GM12878 (cell line): ENCODE measurements around the gene ALAS2. TPM values are rescaled to one million over a fixed set of nuclear protein-coding genes. Genes with fewer than 3 reads are reported as not detected.

ENCODE experiments used
- ATAC-seq: fragments of 200-7000 bp; cut with Tn5 transposase; 3 replicates; pipeline ENCODE4 v1.9.1; 2020; ENCODE audit warnings: mild to moderate bottlenecking, moderate library complexity
- BruUV-seq: library from RNA; stranded (reverse); fragments of 400-500 nt; replicated peaks from 2 replicates; lab custom pipeline; 2021; lab: Mats Ljungman, UMichigan
- CTCF ChIA-PET: fragments of 300-600 bp; sonication (Branson Sonifier 250); formaldehyde crosslinking; extraction: SDS; loops from one replicate; lab custom pipeline; 2021; ENCODE audit warnings: inconsistent platforms; lab: Yijun Ruan, JAX
- POLR2A ChIA-PET: fragments of 350-600 bp; formaldehyde crosslinking; extraction: SDS; loops from one replicate; lab custom pipeline; 2021; ENCODE audit warnings: inconsistent platforms; lab: Charles Lee
- RAD21 ChIA-PET: fragments of 300-600 bp; sonication (Branson Sonifier 250); formaldehyde crosslinking; loops from one replicate; lab custom pipeline; 2023; ENCODE audit warnings: antibody characterized with exemption; ENCODE audit not compliant: unreplicated experiment; lab: Charles Lee
- SMC1A ChIA-PET: fragments of 300-600 bp; sonication (Branson Sonifier 250); formaldehyde crosslinking; loops from one replicate; lab custom pipeline; 2023; ENCODE audit not compliant: unreplicated experiment, uncharacterized antibody; lab: Charles Lee
- DNase-seq: peaks from one replicate; pipeline ENCODE4 v3.0.0-alpha.2; 2011; ENCODE audit warnings: low read depth, low spot score
- FAIRE-seq: peaks from 3 replicates; lab custom pipeline; 2011; peaks lifted over from hg19 to GRCh38; lab: Jason Lieb, UNC
- H2AFZ ChIP-seq: 2 replicates; pipeline ENCODE4 v1.6.0; 2011; ENCODE audit warnings: low read depth, low read length, control low read depth; ENCODE audit not compliant: control insufficient read depth
- H3K27ac ChIP-seq: 2 replicates; pipeline ENCODE4 v1.5.1; 2011; ENCODE audit warnings: control low read depth; ENCODE audit not compliant: control insufficient read depth, insufficient read depth
- H3K27me3 ChIP-seq, 2 experiments: replicated peaks in 1 of 2; 2 replicates each; pipeline versions ENCODE4 v1.6.0 to v1.6.1; 2011; ENCODE audit warnings: low read length in 1 of 2; ENCODE audit not compliant: control insufficient read depth in 2 of 2, insufficient read depth in 2 of 2
- H3K36me3 ChIP-seq, 2 experiments: 2 replicates each; pipeline ENCODE4 v1.5.1; 2011; ENCODE audit warnings: low read length in 1 of 2; ENCODE audit not compliant: control insufficient read depth in 2 of 2, insufficient read depth in 2 of 2
- H3K4me1 ChIP-seq: 2 replicates; pipeline ENCODE4 v1.6.1; 2011; ENCODE audit warnings: mild to moderate bottlenecking, low read length, moderate library complexity, mixed read lengths; ENCODE audit not compliant: control insufficient read depth, insufficient read depth
- H3K4me2 ChIP-seq: 2 replicates; pipeline ENCODE4 v1.6.0; 2011; ENCODE audit warnings: control low read depth; ENCODE audit not compliant: control insufficient read depth, insufficient read depth
- H3K4me3 ChIP-seq: fragments of 200-600 bp; sonication (generic); 2 replicates; pipeline ENCODE4 v1.5.1; 2016
- H3K79me2 ChIP-seq: 2 replicates; pipeline ENCODE4 v1.6.0; 2011; ENCODE audit warnings: low read length; ENCODE audit not compliant: control insufficient read depth, insufficient read depth
- H3K9ac ChIP-seq: 2 replicates; pipeline ENCODE4 v1.8.0; 2011; ENCODE audit warnings: low read length, control low read depth, mixed read lengths; ENCODE audit not compliant: control insufficient read depth, insufficient read depth
- H3K9me3 ChIP-seq: replicated peaks from 3 replicates; pipeline ENCODE4 v1.5.1; 2011; ENCODE audit warnings: mild to moderate bottlenecking, low read length; ENCODE audit not compliant: control insufficient read depth, insufficient read depth
- H4K20me1 ChIP-seq: 2 replicates; pipeline ENCODE4 v1.6.0; 2011; ENCODE audit not compliant: control insufficient read depth, insufficient read depth
- CBX3 ChIP-seq: fragments of 200-600 bp; sonication (generic); IDR thresholded peaks from 2 replicates; pipeline ENCODE4 v1.6.1; 2016; ENCODE audit warnings: low read depth, borderline replicate concordance
- CEBPZ ChIP-seq: fragments of 150-350 bp; IDR thresholded peaks from 2 replicates; pipeline ENCODE4 v1.6.1; 2016; ENCODE audit warnings: low read depth, low read length
- EZH2 ChIP-seq: IDR thresholded peaks from 2 replicates; pipeline ENCODE4 v1.6.1; 2012; ENCODE audit warnings: low read depth, mild to moderate bottlenecking, control low read depth, inconsistent platforms, low read length, borderline replicate concordance; ENCODE audit not compliant: control insufficient read depth
- HDAC2 ChIP-seq: fragments of 200-600 bp; sonication (generic); IDR thresholded peaks from 2 replicates; pipeline ENCODE4 v1.6.1; 2017
- IKZF1 ChIP-seq: fragments of 450-650 bp; conservative IDR thresholded peaks from 2 replicates; pipeline ENCODE4 v1.6.1; 2017; ENCODE audit warnings: antibody characterized with exemption, mild to moderate bottlenecking
- KLF5 ChIP-seq: fragments of 450-650 bp; IDR thresholded peaks from 2 replicates; pipeline ENCODE4 v1.6.1; 2014; ENCODE audit warnings: mild to moderate bottlenecking; ENCODE audit not compliant: partially characterized antibody
- NBN ChIP-seq: fragments of 450-650 bp; IDR thresholded peaks from 2 replicates; pipeline ENCODE4 v1.6.1; 2016
- NR2F1 ChIP-seq: fragments of 450-650 bp; conservative IDR thresholded peaks from 2 replicates; pipeline ENCODE4 v1.6.1; 2017; ENCODE audit warnings: mild to moderate bottlenecking
- RELA ChIP-seq: fragments of 450-650 bp; IDR thresholded peaks from 2 replicates; pipeline ENCODE4 v1.8.0; 2014; ENCODE audit warnings: borderline replicate concordance; ENCODE audit not compliant: partially characterized antibody
- SMARCA5 ChIP-seq: fragments of 450-650 bp; IDR thresholded peaks from 2 replicates; pipeline ENCODE4 v1.6.1; 2017; ENCODE audit warnings: mild to moderate bottlenecking
- SRF ChIP-seq, 2 experiments: IDR thresholded peaks; 2 replicates each; pipeline ENCODE4 v1.6.1; 2011; ENCODE audit warnings: low read depth in 2 of 2, low read length in 2 of 2, mild to moderate bottlenecking in 1 of 2, moderate library complexity in 1 of 2
- STAT3 ChIP-seq: IDR thresholded peaks from 2 replicates; pipeline ENCODE4 v1.6.1; 2011; ENCODE audit warnings: low read depth, low read length, improper control_type of control experiment
- SUPT20H ChIP-seq: IDR thresholded peaks from 2 replicates; pipeline ENCODE4 v1.6.1; 2011; ENCODE audit warnings: low read depth, mild to moderate bottlenecking, low read length, moderate library complexity, borderline replicate concordance; ENCODE audit not compliant: control insufficient read depth
- YY1 ChIP-seq: IDR thresholded peaks from 2 replicates; pipeline ENCODE4 v1.6.1; 2011; ENCODE audit warnings: low read depth, mild to moderate bottlenecking, low read length
- ZBED1 ChIP-seq: IDR thresholded peaks from 2 replicates; pipeline ENCODE4 v1.6.1; 2016; ENCODE audit warnings: borderline replicate concordance
- ZNF274 ChIP-seq: IDR thresholded peaks from one replicate; pipeline ENCODE4 v1.8.0; 2011; ENCODE audit not compliant: insufficient read length, insufficient read depth
- WGBS: methylation state at CpG from one replicate; pipeline ENCODE4 v1.1.6; 2016; ENCODE audit warnings: low lambda C conversion rate; ENCODE audit not compliant: insufficient replicate concordance, insufficient coverage; ENCODE audit errors: missing lambda C conversion rate; 5-methylcytosine and 5-hydroxymethylcytosine counted together
- in situ Hi-C: fragments of 300-500 bp; cut with MboI; formaldehyde crosslinking; loops from 9 replicates; pipeline ENCODE4 v1.14.3; 2018; ENCODE audit warnings: mixed read lengths
- intact Hi-C: fragments of 100-400 bp; cut with micrococcal nuclease; formaldehyde crosslinking; loops from one replicate; pipeline ENCODE4 v1.14.2; 2022; ENCODE audit not compliant: unreplicated experiment
- polyA plus RNA-seq, 11 experiments: library from polyadenylated mRNA; depleted of rRNA in 4 of 11; unstranded in 6 of 11; stranded (reverse) in 5 of 11; fragments of >200 nt; fragmentation: Nextera tagmentation in 4 of 11; fragmentation: Illumina TruSeq in 1 of 11; extraction: Ambion mirVana in 4 of 11; extraction: Trizol in 1 of 11; gene quantifications; 1 replicate in 1 of 11; 2 replicates in 10 of 11; pipeline versions ENCODE4 v1.2.1 to v1.2.3, GENCODE V29; 2011 to 2016; ENCODE audit warnings: inconsistent platforms in 2 of 11, missing spikeins in 2 of 11, low read depth in 1 of 11
- total RNA-seq, 4 experiments: library from RNA; depleted of rRNA in 3 of 4; stranded (reverse); fragments of >200 nt in 3 of 4; fragmentation: Illumina TruSeq in 1 of 4; extraction: Trizol in 1 of 4; gene quantifications; 2 replicates each; pipeline versions ENCODE4 v1.2.1 to v1.2.3, GENCODE V29; 2013 to 2021
- TF ChIP-seq, protein P1 (sequence below): fragments of 450-650 bp; IDR thresholded peaks from 2 replicates; pipeline ENCODE4 v1.6.1; 2014; ENCODE audit warnings: mild to moderate bottlenecking
- TF ChIP-seq, protein P2 (sequence below): IDR thresholded peaks from 2 replicates; pipeline ENCODE4 v1.6.1; 2012; ENCODE audit warnings: low read depth, low read length, improper control_type of control experiment

ALAS2 gene
- total and polyA plus RNA-seq, 10 of the 15 experiments (the other 5 are each of a cell fraction or from before 2014, with no cell fraction given): not detected

- intact Hi-C loops: no loop called here
- no peaks in the 10 kb centered on the region for H3K4me1 ChIP-seq
- ChIA-PET SMC1A (interaction anchor here (0.7 kb wide), 1 partner anchor 167 kb away, joined by 3 read pairs; no protein-coding TSS in a partner anchor), CTCF (no interaction called here), POLR2A (no interaction called here), RAD21 (no interaction called here)
- H2AFZ ChIP-seq: no peak overlapping the region
- no peak overlapping the region for H3K4me2 ChIP-seq
- H3K36me3 ChIP-seq: no peaks in the 10 kb centered on the region
- no peak for DNase-seq
- no peak for FAIRE-seq
- WGBS: 33% methylated on average over 4 of the region's 4 CpGs
- in situ Hi-C loops: no loop called here
- TF ChIP-seq CBX3: no peak
- TF ChIP-seq NBN: no peak
- TF ChIP-seq STAT3: no peak
- TF ChIP-seq HDAC2: no peak
- no peak for TF ChIP-seq NR2F1
- TF ChIP-seq KLF5: no peak
- no peak for TF ChIP-seq SRF (IDR thresholded peaks at IDR 0.05; ENCODE audit: low read depth in 2 of 2, low read length in 2 of 2)
- TF ChIP-seq, protein P1, sequence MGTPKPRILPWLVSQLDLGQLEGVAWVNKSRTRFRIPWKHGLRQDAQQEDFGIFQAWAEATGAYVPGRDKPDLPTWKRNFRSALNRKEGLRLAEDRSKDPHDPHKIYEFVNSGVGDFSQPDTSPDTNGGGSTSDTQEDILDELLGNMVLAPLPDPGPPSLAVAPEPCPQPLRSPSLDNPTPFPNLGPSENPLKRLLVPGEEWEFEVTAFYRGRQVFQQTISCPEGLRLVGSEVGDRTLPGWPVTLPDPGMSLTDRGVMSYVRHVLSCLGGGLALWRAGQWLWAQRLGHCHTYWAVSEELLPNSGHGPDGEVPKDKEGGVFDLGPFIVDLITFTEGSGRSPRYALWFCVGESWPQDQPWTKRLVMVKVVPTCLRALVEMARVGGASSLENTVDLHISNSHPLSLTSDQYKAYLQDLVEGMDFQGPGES: no peak
- no peak for TF ChIP-seq SMARCA5
- no peak for TF ChIP-seq IKZF1
- no peak for TF ChIP-seq ZNF274
- no peak for TF ChIP-seq SUPT20H
- no peak for TF ChIP-seq RELA
- no peak for TF ChIP-seq CEBPZ
- no peak for TF ChIP-seq EZH2
- no peak for TF ChIP-seq ZBED1
- no peak for TF ChIP-seq YY1
- TF ChIP-seq, protein P2, sequence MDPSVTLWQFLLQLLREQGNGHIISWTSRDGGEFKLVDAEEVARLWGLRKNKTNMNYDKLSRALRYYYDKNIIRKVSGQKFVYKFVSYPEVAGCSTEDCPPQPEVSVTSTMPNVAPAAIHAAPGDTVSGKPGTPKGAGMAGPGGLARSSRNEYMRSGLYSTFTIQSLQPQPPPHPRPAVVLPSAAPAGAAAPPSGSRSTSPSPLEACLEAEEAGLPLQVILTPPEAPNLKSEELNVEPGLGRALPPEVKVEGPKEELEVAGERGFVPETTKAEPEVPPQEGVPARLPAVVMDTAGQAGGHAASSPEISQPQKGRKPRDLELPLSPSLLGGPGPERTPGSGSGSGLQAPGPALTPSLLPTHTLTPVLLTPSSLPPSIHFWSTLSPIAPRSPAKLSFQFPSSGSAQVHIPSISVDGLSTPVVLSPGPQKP: no peak
- no peak overlapping the region for H3K4me3 ChIP-seq
- no peak overlapping the region for H3K27ac ChIP-seq
- no peak overlapping the region for H3K9ac ChIP-seq
- ATAC-seq: no peak
- H3K79me2 ChIP-seq: no peaks in the 10 kb centered on the region
- H3K27me3 ChIP-seq: no peaks in the 10 kb centered on the region
- H4K20me1 ChIP-seq: no peaks in the 10 kb centered on the region
- no TSS peak for BruUV-seq
- no peaks in the 10 kb centered on the region for H3K9me3 ChIP-seq
Observed at GRCh38 chrX:54977387-54977786, 53.4 kb downstream of the ALAS2 start.
